Smooth muscle cell (in vitro differentiated cells): ENCODE results near the gene ZFPM1. TPM values are rescaled to one million over a fixed set of nuclear protein-coding genes. Genes with fewer than 3 reads are reported as not detected.

Experiments
- DNase-seq: peaks from one replicate; lab custom pipeline; 2025; ENCODE audit not compliant: unreplicated experiment; lab: John Stamatoyannopoulos, UW
- H2AFZ ChIP-seq: fragments of 200-600 bp; sonication (generic); 2 replicates; pipeline ENCODE4 v1.6.0; 2016; ENCODE audit warnings: antibody characterized with exemption, low read depth, mild to moderate bottlenecking
- H3F3A ChIP-seq: fragments of 200-600 bp; sonication (generic); 2 replicates; pipeline ENCODE4 v1.6.0; 2017; ENCODE audit warnings: antibody characterized with exemption, low read depth
- H3K27ac ChIP-seq: fragments of 200-600 bp; sonication (generic); 2 replicates; pipeline ENCODE4 v1.5.1; 2016; ENCODE audit warnings: low read depth, mild to moderate bottlenecking
- H3K27me3 ChIP-seq: fragments of 200-600 bp; sonication (generic); 2 replicates; pipeline ENCODE4 v1.6.1; 2016; ENCODE audit warnings: low read depth, mild to moderate bottlenecking
- H3K36me3 ChIP-seq: fragments of 200-600 bp; sonication (generic); 2 replicates; pipeline ENCODE4 v1.5.1; 2016; ENCODE audit warnings: low read depth
- H3K4me1 ChIP-seq: fragments of 200-600 bp; sonication (generic); 2 replicates; pipeline ENCODE4 v1.5.1; 2016; ENCODE audit warnings: low read depth
- H3K4me2 ChIP-seq: fragments of 200-600 bp; sonication (generic); 2 replicates; pipeline ENCODE4 v1.6.0; 2016; ENCODE audit warnings: mild to moderate bottlenecking
- H3K4me3 ChIP-seq: fragments of 200-600 bp; sonication (generic); 2 replicates; pipeline ENCODE4 v1.5.1; 2016; ENCODE audit warnings: mild to moderate bottlenecking
- H3K79me2 ChIP-seq: fragments of 200-600 bp; sonication (generic); 2 replicates; pipeline ENCODE4 v1.6.0; 2016; ENCODE audit warnings: low read depth, mild to moderate bottlenecking
- H3K9ac ChIP-seq: fragments of 200-600 bp; sonication (generic); 2 replicates; pipeline ENCODE4 v1.6.0; 2016; ENCODE audit warnings: low read depth
- H3K9me3 ChIP-seq: fragments of 200-600 bp; sonication (generic); replicated peaks from 2 replicates; pipeline ENCODE4 v1.5.1; 2016; ENCODE audit warnings: low read depth
- H4K20me1 ChIP-seq: fragments of 200-600 bp; sonication (generic); 2 replicates; pipeline ENCODE4 v1.6.0; 2016; ENCODE audit warnings: low read depth
- WGBS: methylation state at CpG from one replicate; pipeline ENCODE4 v1.1.7; 2016; ENCODE audit warnings: low lambda C conversion rate; 5-methylcytosine and 5-hydroxymethylcytosine counted together
- microRNA-seq: library from miRNA; unstranded; fragments of <30 nt; microRNA quantifications from one replicate; pipeline ENCODE4, GENCODE V29; 2016; ENCODE audit warnings: borderline number of aligned reads
- polyA plus RNA-seq: library from polyadenylated mRNA; unstranded; fragments of >200 nt; fragmentation: Nextera tagmentation; extraction: Ambion mirVana; gene quantifications from 2 replicates; pipeline ENCODE4 v1.2.1, GENCODE V29; 2016
- small RNA-seq: library from RNA; depleted of rRNA; stranded (forward); fragments of <200 nt; gene quantifications from one replicate; pipeline ENCODE3, GENCODE V24; 2014
- total RNA-seq: library from RNA; depleted of rRNA; stranded (reverse); fragments of >200 nt; gene quantifications from 2 replicates; pipeline ENCODE4 v1.2.3, GENCODE V29; 2014
- TF ChIP-seq, protein P1 (sequence below): fragments of 200-600 bp; sonication (generic); IDR thresholded peaks from 2 replicates; pipeline ENCODE4 v1.5.1; 2017; ENCODE audit warnings: borderline replicate concordance, mild to moderate bottlenecking, antibody characterized with exemption; ENCODE audit not compliant: insufficient read depth, poor library complexity, severe bottlenecking

Gene ZFPM1
- total and polyA plus RNA-seq, 2 experiments from 2014 or later: 0.99 to 4.9 TPM

DNA sequence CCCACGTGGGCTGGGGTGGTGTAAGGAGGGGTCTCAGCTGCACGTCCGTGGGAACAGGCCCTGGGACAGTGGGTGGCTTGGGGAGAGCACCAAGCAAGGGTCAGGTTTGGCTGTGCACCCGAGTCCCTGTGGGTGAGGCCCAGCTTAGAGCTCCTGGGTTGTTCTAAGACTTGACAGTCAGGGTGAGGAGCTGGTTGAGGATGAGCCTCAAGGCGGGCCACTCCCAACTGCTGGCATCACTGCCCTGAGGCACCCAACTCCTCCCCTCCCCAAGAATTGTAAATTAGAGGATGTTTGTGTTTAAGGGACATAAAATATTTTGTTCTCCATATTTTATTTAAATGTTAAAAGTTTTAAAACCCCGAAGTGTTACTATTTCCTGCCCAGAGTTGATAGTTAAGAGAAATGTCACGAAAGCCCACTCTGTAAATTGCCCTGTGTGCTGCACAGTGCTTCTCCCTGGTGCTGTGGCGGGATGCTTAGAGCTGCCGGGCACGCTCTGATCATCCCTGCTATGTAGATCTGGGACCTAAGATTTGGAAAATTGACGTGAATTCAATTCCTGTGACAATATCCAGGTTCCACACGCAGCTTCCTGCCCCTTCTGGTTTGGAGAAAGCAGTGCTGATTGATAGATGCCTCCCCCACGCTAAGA is 133.0 kb downstream of the ZFPM1 start:
- peaks cover 35% of the 10 kb centered on the region for H3K79me2 ChIP-seq
- no peaks in the 10 kb centered on the region for H3K9me3 ChIP-seq
- H3K4me2 ChIP-seq: no peak overlapping the region
- H3K36me3 ChIP-seq: peaks cover 9% of the 10 kb centered on the region
- WGBS: 96% methylated on average over 13 of the region's 13 CpGs
- no peaks in the 10 kb centered on the region for H3F3A ChIP-seq
- no peaks in the 10 kb centered on the region for H3K4me1 ChIP-seq
- no peak overlapping the region for H3K4me3 ChIP-seq
- H3K9ac ChIP-seq: no peak overlapping the region
- H2AFZ ChIP-seq: no peak overlapping the region
- H4K20me1 ChIP-seq: peaks cover 84% of the 10 kb centered on the region
- DNase-seq: no peak
- no peaks in the 10 kb centered on the region for H3K27me3 ChIP-seq
- TF ChIP-seq, protein P1, sequence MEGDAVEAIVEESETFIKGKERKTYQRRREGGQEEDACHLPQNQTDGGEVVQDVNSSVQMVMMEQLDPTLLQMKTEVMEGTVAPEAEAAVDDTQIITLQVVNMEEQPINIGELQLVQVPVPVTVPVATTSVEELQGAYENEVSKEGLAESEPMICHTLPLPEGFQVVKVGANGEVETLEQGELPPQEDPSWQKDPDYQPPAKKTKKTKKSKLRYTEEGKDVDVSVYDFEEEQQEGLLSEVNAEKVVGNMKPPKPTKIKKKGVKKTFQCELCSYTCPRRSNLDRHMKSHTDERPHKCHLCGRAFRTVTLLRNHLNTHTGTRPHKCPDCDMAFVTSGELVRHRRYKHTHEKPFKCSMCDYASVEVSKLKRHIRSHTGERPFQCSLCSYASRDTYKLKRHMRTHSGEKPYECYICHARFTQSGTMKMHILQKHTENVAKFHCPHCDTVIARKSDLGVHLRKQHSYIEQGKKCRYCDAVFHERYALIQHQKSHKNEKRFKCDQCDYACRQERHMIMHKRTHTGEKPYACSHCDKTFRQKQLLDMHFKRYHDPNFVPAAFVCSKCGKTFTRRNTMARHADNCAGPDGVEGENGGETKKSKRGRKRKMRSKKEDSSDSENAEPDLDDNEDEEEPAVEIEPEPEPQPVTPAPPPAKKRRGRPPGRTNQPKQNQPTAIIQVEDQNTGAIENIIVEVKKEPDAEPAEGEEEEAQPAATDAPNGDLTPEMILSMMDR: no peak
- H3K27ac ChIP-seq: no peak overlapping the region

Small RNA genes lying within 50 kb of the gene (microRNA-seq; reads per million reads assigned to microRNA genes)
- gene MIR5189: not detected

Small RNA genes lying within 50 kb of the gene (small RNA-seq; reads per million reads assigned to genes)
- gene MIR5189: 0.11 reads per million

Other genes with a start within 250 kb of the ZFPM1 start
- 5.3 and 6.2 TPM in 2 replicates for gene ZNF469, start 70.3 kb upstream of the ZFPM1 start, total RNA-seq
- 5.0 and 6.7 TPM in 2 replicates for gene ZNF469, start 70.3 kb upstream of the ZFPM1 start, polyA plus RNA-seq
- 5.9 and 14.6 TPM in 2 replicates for gene ZC3H18, start 117.1 kb downstream of the ZFPM1 start, total RNA-seq
- gene ZC3H18, start 117.1 kb downstream of the ZFPM1 start, polyA plus RNA-seq: 30.4 and 36.1 TPM in 2 replicates
- gene IL17C, start 185.3 kb downstream of the ZFPM1 start, total RNA-seq: not detected in 2 replicates
- gene IL17C, start 185.3 kb downstream of the ZFPM1 start, polyA plus RNA-seq: not detected in 2 replicates
- gene CYBA, start 197.8 kb downstream of the ZFPM1 start, total RNA-seq: 158 and 181 TPM in 2 replicates
- 388 and 490 TPM in 2 replicates for gene CYBA, start 197.8 kb downstream of the ZFPM1 start, polyA plus RNA-seq
- 25.7 and 46.1 TPM in 2 replicates for gene MVD, start 209.8 kb downstream of the ZFPM1 start, total RNA-seq
- gene MVD, start 209.8 kb downstream of the ZFPM1 start, polyA plus RNA-seq: 85.9 and 113 TPM in 2 replicates
- 0.22 and 0.81 TPM in 2 replicates for gene SNAI3, start 233.2 kb downstream of the ZFPM1 start, total RNA-seq
- gene SNAI3, start 233.2 kb downstream of the ZFPM1 start, polyA plus RNA-seq: 1.4 and 3.3 TPM in 2 replicates